ENCODE results near the gene PIGQ.

The PIGQ gene

DNA sequence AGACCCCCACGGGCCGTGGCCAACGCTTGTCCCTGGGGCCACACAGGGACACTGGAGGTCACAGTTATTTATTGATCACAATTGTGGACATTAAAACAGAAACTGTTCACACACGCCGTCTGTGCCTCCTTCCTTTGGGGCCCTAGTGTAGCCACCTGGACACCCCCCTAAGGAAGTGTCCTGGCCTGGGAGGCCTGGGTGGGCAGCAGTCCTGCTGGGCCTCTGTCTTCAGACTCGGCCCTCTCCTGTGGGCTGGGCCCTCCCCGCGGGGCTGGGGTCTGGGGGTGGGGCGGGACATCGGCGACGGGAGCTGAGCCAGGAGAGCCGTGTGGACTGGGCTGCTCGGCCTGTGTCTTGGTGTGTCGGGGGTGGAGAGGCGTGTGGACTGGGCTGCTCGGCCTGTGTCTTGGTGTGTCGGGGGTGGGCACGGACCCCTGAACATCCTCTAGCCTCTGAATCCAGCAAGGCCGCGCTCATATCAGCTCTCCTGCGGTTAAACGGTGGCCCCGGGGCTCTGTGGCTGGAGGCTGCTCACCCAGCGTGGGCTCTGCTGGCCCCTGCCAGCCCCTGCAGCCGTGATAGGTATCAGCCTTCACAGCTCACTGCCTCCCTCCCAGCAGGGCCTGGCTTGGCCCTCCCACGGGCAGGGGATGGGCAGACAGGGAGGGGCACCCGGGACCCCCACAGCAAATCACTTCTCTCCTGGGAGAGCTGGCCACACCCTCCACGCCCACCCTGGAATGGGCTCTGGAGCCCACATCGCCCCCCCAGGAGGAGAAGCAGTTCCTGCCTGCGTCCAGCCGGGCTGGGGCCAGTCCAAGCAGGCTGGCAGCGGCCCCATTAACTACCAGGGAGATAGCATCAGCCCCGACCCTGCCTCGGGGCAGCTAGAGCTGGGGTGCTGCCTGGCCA is 4.1 kb upstream of the PIGQ start:
- Histone ChIP-seq H3K9me3 (ENCODE audit: control insufficient read depth, insufficient read depth, low read depth, low read length) (no peaks in the 10 kb centered on the region), H3K4me1 (ENCODE audit: control insufficient read depth, insufficient read depth, low read length) (peaks cover 30% of the 10 kb centered on the region), H3K4me3 (ENCODE audit: low read depth, low read length) (no peak overlapping the region), H3K27ac (ENCODE audit: low read depth, low read length) (no peak overlapping the region), H3K36me3 (ENCODE audit: control insufficient read depth, insufficient read depth, low read length) (no peaks in the 10 kb centered on the region), H3K27me3 (ENCODE audit: control insufficient read depth, insufficient read depth, low read length) (peaks cover 21% of the 10 kb centered on the region), H3K9ac (ENCODE audit: low read length) (no peak overlapping the region)

DNA sequence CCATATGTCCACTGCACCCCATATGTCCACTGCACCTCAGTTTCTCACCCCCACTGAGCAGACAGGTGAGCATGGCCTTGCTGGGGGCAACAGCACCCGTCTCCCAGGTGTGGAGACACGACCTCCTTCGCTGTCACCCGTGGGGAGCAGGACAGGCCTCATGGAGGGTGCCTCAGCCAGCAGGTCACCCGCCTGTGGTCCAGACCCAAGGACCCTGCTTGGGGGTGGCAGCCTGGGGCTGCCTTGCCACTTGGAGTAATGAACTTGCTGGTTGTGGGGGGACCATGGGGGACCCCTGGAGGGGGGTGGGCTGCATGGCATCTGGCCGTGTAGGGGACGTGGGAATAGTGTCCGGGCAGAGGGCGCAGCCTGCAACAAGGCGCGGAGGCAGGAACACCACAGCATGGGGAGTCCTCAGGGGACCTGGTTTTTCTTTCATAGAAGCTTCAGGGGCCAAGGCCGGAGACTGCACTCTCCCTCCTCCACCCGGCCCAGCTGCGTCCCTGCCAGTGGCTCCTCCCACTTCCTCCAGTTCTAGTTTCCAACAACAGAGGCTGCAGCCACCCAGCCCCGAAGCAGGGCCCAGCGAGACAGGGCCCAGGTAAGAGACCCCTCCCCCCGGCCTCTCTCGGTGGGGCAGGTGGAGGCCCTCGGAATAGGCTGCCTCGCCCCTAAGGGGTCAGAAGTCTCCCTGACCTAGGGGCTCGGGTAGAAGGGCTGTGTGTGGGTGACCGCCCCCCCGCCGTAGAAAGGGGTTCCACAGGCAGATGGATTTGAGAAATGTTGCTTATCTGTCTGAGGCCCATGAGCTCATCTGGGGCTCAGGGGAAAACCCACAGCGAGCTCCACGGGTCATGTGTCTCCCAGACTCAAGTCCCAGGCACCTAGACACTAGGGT is 3.0 kb upstream of the PIGQ start, which contains the start of gene NHLRC4:
NHLRC4 (plus strand) TSS at position 531 of the 898 bp plus-strand sequence. CDS start 1,043 bp downstream, outside the sequence.
- Histone ChIP-seq H3K36me3 (ENCODE audit: control insufficient read depth, insufficient read depth, low read length) (no peaks in the 10 kb centered on the region), H3K27ac (ENCODE audit: low read depth, low read length) (no peak within 1 kb of the TSS), H3K4me3 (ENCODE audit: low read depth, low read length) (peak within 1 kb of the TSS; percentile 21; the same call in 1 of the 2 replicates), H3K9me3 (ENCODE audit: control insufficient read depth, insufficient read depth, low read depth, low read length) (no peaks in the 10 kb centered on the region), H3K27me3 (ENCODE audit: control insufficient read depth, insufficient read depth, low read length) (peaks cover 11% of the 10 kb centered on the region), H3K9ac (ENCODE audit: low read length) (no peak within 1 kb of the TSS), H3K4me1 (ENCODE audit: control insufficient read depth, insufficient read depth, low read length) (peaks cover 32% of the 10 kb centered on the region)

DNA sequence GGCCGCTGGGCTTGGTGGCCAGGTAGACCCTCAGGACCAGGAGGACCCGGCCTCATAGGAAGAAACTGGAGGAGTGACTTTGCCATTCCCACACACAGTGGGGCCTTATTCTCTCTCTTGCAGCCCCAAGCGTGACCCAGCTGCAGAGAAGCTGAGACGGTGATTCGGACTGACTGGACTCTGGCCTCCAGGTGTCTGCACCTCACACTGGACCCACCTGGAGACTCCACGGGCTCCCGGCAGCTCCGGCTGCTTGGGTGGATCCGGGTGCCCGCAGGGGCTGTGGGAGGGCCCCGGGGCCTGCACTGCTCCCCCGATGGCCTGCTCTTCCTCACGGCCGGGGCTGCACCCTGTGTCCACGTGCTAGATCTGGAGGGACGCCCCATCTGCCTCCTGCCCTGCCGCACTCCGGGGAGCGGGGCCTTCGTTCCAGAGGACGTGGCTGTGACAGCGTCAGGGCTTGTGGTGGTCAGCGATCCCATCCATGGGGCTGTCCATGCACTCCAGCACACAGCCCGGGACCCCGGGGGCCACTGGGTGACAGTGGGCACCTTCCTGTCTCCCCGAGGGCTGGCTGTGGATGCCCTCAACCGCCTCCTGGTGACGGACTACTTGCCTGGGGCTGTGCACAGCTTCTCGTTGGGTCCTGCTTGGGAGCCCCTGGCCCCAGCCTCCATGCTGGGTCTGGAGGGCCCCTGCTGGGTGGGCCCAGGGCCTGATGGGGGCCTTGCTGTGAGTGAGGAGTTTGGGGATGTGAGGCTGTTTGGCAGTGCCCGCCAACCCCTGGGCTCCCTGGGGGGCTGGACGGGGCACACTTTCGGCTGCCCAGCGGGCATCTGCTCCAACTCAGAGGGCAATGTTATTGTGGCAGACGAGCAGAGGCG is 2.2 kb upstream of the PIGQ start:
- H3K4me3 ChIP-seq (ENCODE audit: low read depth, low read length), result no peak overlapping the region
- H3K27me3 ChIP-seq (ENCODE audit: control insufficient read depth, insufficient read depth, low read length), result peaks cover 2% of the 10 kb centered on the region
- no peaks in the 10 kb centered on the region for H3K9me3 ChIP-seq (ENCODE audit: control insufficient read depth, insufficient read depth, low read depth, low read length)
- H3K4me1 ChIP-seq (ENCODE audit: control insufficient read depth, insufficient read depth, low read length), result peaks cover 32% of the 10 kb centered on the region
- H3K27ac ChIP-seq (ENCODE audit: low read depth, low read length), result no peak overlapping the region
- H3K9ac ChIP-seq (ENCODE audit: low read length), result no peak overlapping the region
- 0 out of 2 replicates have a peak, but pooled peaks cover 2% of the 10 kb centered on the region for H3K36me3 ChIP-seq (ENCODE audit: control insufficient read depth, insufficient read depth, low read length)

DNA sequence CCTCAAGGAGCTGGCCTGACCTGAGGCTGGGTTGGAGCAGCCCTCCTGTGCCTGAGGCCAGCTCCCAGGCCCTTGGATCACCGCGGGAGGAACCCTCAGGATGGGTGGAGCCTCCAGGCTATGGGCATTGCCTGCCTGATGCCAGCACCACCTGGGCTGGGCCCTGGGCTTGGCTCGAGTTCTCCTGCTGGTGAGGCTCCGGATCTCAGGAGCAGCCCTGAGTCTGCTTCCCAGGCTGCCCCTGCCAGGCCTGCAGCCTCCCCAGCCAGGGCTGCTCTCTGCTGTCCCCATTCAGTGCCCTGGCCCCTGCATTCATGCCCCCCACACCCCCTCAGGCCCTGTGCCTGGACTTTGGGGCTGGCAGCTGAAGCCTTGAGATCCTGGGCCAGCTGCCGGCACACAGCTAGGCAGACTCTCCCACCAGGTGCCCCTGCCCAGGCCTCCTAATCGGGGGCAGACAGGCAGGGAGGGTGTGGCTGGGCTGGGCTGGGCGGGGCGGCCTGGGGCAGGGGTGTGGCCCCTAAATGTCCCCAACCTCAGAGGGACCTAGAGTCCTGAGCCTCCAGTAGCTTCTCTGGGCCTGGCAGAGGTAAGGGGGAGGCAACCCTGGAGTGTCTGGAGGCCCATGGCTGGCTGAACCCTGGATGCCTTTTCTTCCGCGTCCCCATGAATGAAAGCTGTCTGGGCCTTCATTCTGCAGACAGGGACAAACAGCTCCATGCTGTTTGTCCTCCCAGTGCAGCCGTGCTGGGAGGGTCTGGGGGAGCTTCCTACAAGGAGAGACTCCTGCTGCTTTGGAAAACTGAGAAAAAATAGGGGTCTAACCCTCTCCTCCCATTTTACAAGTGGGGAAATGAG is 1.1 kb upstream of the PIGQ start:
- Histone ChIP-seq H3K36me3 (ENCODE audit: control insufficient read depth, insufficient read depth, low read length) (0 out of 2 replicates have a peak, but pooled peaks cover 2% of the 10 kb centered on the region), H3K9me3 (ENCODE audit: control insufficient read depth, insufficient read depth, low read depth, low read length) (no peaks in the 10 kb centered on the region), H3K4me3 (ENCODE audit: low read depth, low read length) (peak overlapping the region; percentile 95), H3K27ac (ENCODE audit: low read depth, low read length) (no peak overlapping the region), H3K4me1 (ENCODE audit: control insufficient read depth, insufficient read depth, low read length) (peaks cover 32% of the 10 kb centered on the region), H3K27me3 (ENCODE audit: control insufficient read depth, insufficient read depth, low read length) (no peaks in the 10 kb centered on the region), H3K9ac (ENCODE audit: low read length) (peak overlapping the region; percentile 55)

DNA sequence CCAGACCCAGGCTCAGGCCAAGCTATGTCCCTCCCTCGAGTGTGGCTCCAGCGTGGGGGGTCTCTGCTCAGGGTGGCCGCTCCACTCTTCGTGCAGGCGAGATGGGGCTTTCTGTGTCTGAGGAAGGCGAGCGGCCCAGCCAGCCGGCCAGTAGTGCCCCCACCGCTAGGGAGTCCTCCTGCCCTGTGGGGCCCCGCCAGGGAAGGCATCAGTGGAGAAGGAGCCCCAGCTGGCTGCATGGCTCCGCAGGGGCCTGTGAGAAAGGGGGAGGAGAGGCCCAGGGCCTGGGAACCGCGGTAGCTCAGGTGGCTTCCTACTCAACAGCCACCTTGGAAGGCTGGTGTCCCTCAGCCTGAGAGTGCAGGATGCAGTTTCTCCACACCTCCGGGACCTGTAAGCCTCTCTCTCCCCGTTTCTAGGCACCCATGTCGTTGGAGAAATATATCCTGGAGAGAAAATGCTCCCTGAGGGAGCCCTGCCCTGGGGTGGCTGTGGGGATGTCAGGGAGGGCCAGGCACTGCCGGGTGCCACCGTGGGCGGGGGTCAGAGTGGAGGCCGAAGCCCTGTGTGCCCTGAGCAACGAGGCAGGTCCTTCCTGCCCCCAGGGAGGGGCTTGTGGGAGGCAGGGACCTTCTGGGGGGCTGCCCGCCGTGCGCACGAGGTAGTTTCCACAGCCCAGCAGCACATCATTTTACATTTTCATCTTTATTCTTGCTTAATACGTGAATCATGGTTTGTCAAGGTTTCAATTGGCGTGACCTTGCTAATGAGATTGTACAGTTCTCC is 3.3 kb downstream of the PIGQ start:
- Histone ChIP-seq H3K4me3 (ENCODE audit: low read depth, low read length) (no peak overlapping the region), H3K27ac (ENCODE audit: low read depth, low read length) (no peak overlapping the region), H3K9me3 (ENCODE audit: control insufficient read depth, insufficient read depth, low read depth, low read length) (no peaks in the 10 kb centered on the region), H3K4me1 (ENCODE audit: control insufficient read depth, insufficient read depth, low read length) (peaks cover 10% of the 10 kb centered on the region), H3K36me3 (ENCODE audit: control insufficient read depth, insufficient read depth, low read length) (peaks cover 24% of the 10 kb centered on the region), H3K27me3 (ENCODE audit: control insufficient read depth, insufficient read depth, low read length) (no peaks in the 10 kb centered on the region), H3K9ac (ENCODE audit: low read length) (peak overlapping the region; percentile 24)

DNA sequence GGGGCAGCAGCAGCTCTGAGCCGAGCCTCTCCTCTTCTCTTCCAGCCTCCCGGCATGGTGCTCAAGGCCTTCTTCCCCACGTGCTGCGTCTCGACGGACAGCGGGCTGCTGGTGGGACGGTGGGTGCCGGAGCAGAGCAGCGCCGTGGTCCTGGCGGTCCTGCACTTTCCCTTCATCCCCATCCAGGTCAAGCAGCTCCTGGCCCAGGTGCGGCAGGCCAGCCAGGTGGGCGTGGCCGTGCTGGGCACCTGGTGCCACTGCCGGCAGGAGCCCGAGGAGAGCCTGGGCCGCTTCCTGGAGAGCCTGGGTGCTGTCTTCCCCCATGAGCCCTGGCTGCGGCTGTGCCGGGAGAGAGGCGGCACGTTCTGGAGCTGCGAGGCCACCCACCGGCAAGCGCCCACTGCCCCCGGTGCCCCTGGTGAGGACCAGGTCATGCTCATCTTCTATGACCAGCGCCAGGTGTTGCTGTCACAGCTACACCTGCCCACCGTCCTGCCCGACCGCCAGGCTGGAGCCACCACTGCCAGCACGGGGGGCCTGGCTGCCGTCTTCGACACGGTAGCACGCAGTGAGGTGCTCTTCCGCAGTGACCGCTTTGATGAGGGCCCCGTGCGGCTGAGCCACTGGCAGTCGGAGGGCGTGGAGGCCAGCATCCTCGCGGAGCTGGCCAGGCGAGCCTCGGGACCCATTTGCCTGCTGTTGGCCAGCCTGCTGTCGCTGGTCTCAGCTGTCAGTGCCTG is 4.4 kb downstream of the PIGQ start:
- H3K27me3 ChIP-seq (ENCODE audit: control insufficient read depth, insufficient read depth, low read length), result no peaks in the 10 kb centered on the region
- H3K4me3 ChIP-seq (ENCODE audit: low read depth, low read length), result no peak overlapping the region
- H3K9ac ChIP-seq (ENCODE audit: low read length), result no peak overlapping the region
- H3K27ac ChIP-seq (ENCODE audit: low read depth, low read length), result no peak overlapping the region
- peaks cover 9% of the 10 kb centered on the region for H3K4me1 ChIP-seq (ENCODE audit: control insufficient read depth, insufficient read depth, low read length)
- H3K9me3 ChIP-seq (ENCODE audit: control insufficient read depth, insufficient read depth, low read depth, low read length), result no peaks in the 10 kb centered on the region
- H3K36me3 ChIP-seq (ENCODE audit: control insufficient read depth, insufficient read depth, low read length), result peaks cover 24% of the 10 kb centered on the region

DNA sequence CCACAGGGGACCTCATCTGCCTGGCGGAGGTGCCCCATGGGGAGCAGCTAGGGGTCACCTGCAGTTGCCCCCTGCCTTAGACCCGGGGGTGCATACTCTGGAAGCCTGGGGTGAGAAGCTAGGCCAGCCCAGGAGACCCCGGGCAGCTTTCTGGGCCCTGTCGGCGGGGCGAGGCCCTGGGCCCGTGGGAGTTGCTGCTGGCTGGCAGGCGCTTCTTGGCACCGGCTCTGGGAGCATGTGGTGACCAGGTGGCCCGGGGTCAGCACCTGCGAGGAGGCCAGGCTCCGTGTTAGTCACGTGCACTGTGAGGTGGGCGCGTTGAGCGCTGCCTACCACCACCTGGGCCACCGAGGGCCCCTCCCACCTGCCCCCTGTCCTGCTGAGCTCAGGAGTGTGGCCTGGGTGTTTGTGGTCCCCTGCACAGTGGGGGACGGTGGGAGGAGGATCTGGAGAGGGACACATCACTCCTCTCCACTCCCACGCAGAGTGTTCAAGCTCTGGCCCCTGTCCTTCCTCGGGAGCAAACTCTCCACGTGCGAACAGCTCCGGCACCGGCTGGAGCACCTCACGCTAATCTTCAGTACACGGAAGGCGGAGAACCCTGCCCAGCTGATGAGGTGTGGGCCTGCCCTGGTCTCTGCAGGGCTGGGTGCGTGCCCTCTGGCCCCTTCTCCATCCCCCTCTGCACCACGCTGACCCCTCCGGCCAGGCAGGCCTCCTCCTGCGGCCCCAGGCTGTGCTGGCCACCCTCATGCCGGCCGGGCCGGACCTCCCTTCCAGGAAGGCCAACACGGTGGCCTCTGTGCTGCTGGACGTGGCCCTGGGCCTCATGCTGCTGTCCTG is 5.8 kb downstream of the PIGQ start:
- H3K27ac ChIP-seq (ENCODE audit: low read depth, low read length), result no peak overlapping the region
- H3K36me3 ChIP-seq (ENCODE audit: control insufficient read depth, insufficient read depth, low read length), result peaks cover 31% of the 10 kb centered on the region
- H3K27me3 ChIP-seq (ENCODE audit: control insufficient read depth, insufficient read depth, low read length), result no peaks in the 10 kb centered on the region
- no peak overlapping the region for H3K4me3 ChIP-seq (ENCODE audit: low read depth, low read length)
- H3K9ac ChIP-seq (ENCODE audit: low read length), result no peak overlapping the region
- peaks cover 7% of the 10 kb centered on the region for H3K4me1 ChIP-seq (ENCODE audit: control insufficient read depth, insufficient read depth, low read length)
- no peaks in the 10 kb centered on the region for H3K9me3 ChIP-seq (ENCODE audit: control insufficient read depth, insufficient read depth, low read depth, low read length)

DNA sequence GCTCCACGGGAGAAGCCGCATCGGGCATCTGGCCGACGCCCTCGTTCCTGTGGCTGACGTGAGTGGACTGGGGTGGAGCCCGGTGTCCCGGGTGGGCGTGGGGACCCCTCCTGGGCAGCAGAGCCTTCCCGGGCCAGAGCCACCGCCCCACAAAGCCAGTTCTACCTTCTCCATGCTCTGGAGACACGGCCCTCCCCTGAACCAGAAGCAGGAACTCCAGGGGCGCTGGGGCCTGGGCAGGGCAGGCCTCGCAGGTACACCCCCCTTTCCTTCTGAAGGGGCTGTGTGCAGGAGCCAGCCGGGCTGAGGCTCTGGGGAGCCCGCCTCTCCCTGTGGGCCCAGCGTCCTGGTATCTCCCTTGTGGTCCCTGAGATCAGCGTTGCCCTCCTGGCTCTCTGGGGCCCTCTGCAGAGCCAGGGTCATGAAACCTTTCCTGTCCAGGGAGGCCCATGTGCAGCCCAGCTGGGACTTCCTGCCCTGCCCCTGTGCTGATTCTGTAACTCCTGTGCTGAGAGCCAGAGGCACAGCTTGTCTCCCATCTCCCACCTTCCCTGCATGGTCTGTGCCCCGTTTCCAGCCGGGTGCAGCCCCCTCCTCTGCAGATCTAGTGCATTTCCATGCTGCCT is 6.5 kb downstream of the PIGQ start:
- Histone ChIP-seq H3K4me3 (ENCODE audit: low read depth, low read length) (no peak overlapping the region), H3K4me1 (ENCODE audit: control insufficient read depth, insufficient read depth, low read length) (peaks cover 3% of the 10 kb centered on the region), H3K27me3 (ENCODE audit: control insufficient read depth, insufficient read depth, low read length) (no peaks in the 10 kb centered on the region), H3K36me3 (ENCODE audit: control insufficient read depth, insufficient read depth, low read length) (peaks cover 37% of the 10 kb centered on the region), H3K9me3 (ENCODE audit: control insufficient read depth, insufficient read depth, low read depth, low read length) (no peaks in the 10 kb centered on the region), H3K9ac (ENCODE audit: low read length) (no peak overlapping the region), H3K27ac (ENCODE audit: low read depth, low read length) (no peak overlapping the region)

Data from HUES6 (cell line).